GM10847 (cell line): ENCODE results near the gene ADRA1B.

Experiments
- POLR2A ChIP-seq: IDR thresholded peaks from 2 replicates; pipeline ENCODE4 v1.6.1; 2011; ENCODE audit not compliant: insufficient read length; ENCODE audit errors: extremely low read depth

ADRA1B gene

GRCh38 chr5:159965031-159965837 lies 49.0 kb downstream of the ADRA1B start:
- TF ChIP-seq POLR2A, result no peak

GRCh38 chr5:159969966-159970365 lies 53.7 kb downstream of the ADRA1B start:
- TF ChIP-seq POLR2A, result no peak

DNA sequence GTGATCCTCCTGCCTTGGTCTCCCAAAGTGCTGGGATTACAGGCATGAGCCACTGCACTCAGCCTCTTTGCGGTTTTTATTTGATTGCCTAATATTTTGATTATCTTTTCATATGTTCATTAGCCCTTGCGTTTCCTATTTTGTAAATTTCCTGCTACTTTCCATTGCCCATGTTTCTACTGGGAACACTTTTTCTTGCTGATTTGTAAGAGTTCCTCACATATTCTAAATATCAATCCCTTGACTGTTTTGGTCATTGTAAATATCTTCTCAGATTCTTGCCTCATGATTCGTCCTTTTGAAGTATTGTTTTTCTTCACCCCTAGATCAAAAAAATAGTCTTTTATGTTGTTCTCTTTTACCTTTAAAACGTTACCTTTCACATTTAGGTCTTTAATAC lies 54.8 kb downstream of the ADRA1B start:
- TF ChIP-seq POLR2A, result no peak

- TF ChIP-seq POLR2A, result no peak
Observed at GRCh38 chr5:159971514-159971913, 55.2 kb downstream of the ADRA1B start.

DNA sequence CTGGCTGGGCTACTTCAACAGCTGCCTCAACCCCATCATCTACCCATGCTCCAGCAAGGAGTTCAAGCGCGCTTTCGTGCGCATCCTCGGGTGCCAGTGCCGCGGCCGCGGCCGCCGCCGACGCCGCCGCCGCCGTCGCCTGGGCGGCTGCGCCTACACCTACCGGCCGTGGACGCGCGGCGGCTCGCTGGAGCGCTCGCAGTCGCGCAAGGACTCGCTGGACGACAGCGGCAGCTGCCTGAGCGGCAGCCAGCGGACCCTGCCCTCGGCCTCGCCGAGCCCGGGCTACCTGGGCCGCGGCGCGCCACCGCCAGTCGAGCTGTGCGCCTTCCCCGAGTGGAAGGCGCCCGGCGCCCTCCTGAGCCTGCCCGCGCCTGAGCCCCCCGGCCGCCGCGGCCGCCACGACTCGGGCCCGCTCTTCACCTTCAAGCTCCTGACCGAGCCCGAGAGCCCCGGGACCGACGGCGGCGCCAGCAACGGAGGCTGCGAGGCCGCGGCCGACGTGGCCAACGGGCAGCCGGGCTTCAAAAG lies 55.7 kb downstream of the ADRA1B start:
- no peak for TF ChIP-seq POLR2A

GRCh38 chr5:159972538-159973362 lies 56.5 kb downstream of the ADRA1B start:
- no peak for TF ChIP-seq POLR2A

GRCh38 chr5:159975462-159976019 lies 59.3 kb downstream of the ADRA1B start:
- TF ChIP-seq POLR2A, result no peak

- no peak for TF ChIP-seq POLR2A
Observed at GRCh38 chr5:159976921-159977320, 60.6 kb downstream of the ADRA1B start.

GRCh38 chr5:159978358-159978757 lies 62.1 kb downstream of the ADRA1B start:
- no peak for TF ChIP-seq POLR2A

- TF ChIP-seq POLR2A, result no peak
Observed at GRCh38 chr5:159982421-159983173, 66.3 kb downstream of the ADRA1B start.

- TF ChIP-seq POLR2A, result no peak
Observed at GRCh38 chr5:159987031-159987674, 70.9 kb downstream of the ADRA1B start.

DNA sequence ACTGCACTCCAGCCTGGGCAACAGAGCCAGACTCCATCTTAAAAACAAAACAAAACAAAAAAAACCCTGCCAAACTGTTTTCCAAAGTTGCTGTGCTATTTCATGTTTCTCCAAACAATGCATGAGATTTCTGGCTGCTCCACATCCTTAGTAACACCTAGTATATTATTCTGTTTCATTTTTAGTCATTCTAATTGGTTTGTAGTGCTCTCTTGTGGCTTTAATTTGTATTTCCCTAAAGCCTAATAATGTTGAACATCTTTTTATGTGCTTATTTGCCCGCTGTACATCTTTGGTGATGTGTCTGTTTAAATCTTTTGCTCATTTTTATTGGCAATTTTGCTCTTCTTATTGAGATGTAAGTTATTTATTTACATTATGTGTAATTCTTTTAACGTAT lies 74.2 kb downstream of the ADRA1B start:
- no peak for TF ChIP-seq POLR2A

DNA sequence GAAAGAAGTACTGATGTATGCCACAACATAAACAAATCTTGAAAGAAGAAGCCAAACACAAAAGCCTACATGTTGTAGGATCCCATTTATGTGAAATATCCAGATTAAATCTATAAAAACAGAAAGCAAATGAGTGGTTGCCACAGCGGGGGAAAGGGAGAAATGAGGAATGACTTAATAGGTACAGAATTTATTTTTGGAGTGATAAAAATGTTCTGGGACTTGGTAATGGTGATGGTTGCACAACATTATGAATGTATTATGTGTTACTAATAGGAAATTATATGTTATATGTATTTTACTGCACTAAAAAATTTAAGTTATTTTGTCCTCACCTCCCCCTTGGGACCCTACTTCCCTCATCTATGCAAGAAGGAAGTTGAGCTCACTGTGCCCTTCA lies 76.3 kb downstream of the ADRA1B start:
- TF ChIP-seq POLR2A, result no peak

GRCh38 chr5:159993194-159993593 lies 76.9 kb downstream of the ADRA1B start:
- no peak for TF ChIP-seq POLR2A

DNA sequence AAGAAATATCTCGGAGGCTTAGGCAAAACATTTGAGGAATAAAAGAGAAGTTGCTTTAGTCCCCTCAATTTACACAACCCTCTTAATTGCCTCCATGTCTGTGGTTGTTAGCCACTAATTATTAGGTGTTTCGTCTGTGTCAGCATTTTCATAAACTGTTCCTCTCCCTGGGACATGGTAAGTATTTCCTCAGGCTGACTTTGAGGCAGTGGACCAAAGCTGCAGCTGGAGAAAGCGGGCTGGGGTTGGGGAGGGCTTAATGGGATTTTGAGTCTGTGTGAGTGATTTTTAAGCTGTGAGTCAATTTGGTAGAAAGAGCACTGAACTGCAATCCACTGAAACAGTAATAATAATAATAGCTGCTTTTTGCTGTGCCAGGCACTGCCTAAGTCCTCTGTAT lies 79.6 kb downstream of the ADRA1B start:
- no peak for TF ChIP-seq POLR2A

DNA sequence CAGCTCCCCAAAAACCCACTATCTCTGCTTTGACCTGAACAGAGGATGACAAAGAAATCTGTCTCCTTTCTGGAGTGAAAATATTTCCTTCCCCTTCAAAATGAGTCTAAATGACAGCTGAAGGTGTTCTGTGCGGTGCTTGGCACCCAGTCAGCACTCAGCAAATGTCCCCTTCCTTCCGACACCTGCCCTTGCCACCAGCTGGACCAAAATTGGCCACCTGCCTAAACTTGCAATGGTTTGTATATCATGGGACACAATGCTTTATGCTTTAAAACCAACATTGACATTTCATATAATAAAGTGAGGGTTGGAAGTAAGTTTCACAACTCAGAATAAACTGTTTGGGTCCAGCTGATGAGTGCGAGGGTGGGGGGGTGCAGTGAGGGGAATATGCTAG lies 85.2 kb downstream of the ADRA1B start:
- TF ChIP-seq POLR2A, result no peak
